OCI-LY3 (cell line): Measurements from ENCODE around the gene TRIM10.

ENCODE experiments used
- CTCF ChIP-seq: fragments of 200-600, 300-600 bp; sonication (generic); IDR thresholded peaks from 2 replicates; pipeline ENCODE4 v1.5.1; 2014; ENCODE audit warnings: antibody characterized with exemption, low read length, low read depth
- EZH2phosphoT487 ChIP-seq: fragments of 200-600 bp; shearing (Covaris generic); IDR thresholded peaks from 2 replicates; pipeline ENCODE4 v1.6.1; 2018; ENCODE audit warnings: antibody characterized with exemption, mixed run types, low read depth

- TF ChIP-seq CTCF: no peak
- no peak for TF ChIP-seq EZH2phosphoT487
Measured at GRCh38 chr6:30131947-30132497, 29.0 kb downstream of the TRIM10 start.
